Urinary bladder (tissue), 4 donors: ENCODE measurements around the gene SAP30BP. TPM values are rescaled to one million over a fixed set of nuclear protein-coding genes. Genes with fewer than 3 reads are reported as not detected.
"Not testable (repeated sequence)": the region's sequence is repeated elsewhere in the genome, so short reads cannot be mapped to it uniquely, and the experiment has no call there.

Experiments
- DNase-seq: peaks from one replicate; pipeline ENCODE4 v3.0.0-alpha.2; 2015; ENCODE audit errors: extremely low spot score
- H3K27ac ChIP-seq: one replicate; pipeline ENCODE4 v1.5.1; 2013; ENCODE audit warnings: low read depth, mild to moderate bottlenecking, moderate library complexity
- H3K36me3 ChIP-seq: one replicate; pipeline ENCODE4 v1.6.1; 2013; ENCODE audit warnings: mild to moderate bottlenecking, moderate library complexity; ENCODE audit not compliant: insufficient read depth
- H3K4me1 ChIP-seq: one replicate; pipeline ENCODE4 v1.6.1; 2013; ENCODE audit warnings: mild to moderate bottlenecking, moderate library complexity; ENCODE audit not compliant: insufficient read depth
- H3K4me3 ChIP-seq: one replicate; pipeline ENCODE4 v1.5.1; 2013; ENCODE audit warnings: low read depth, low read length
- WGBS: extraction: QIAGEN DNeasy Blood & Tissue Kit; methylation state at CpG from one replicate; pipeline ENCODE4 v1.1.7; 2013; 5-methylcytosine and 5-hydroxymethylcytosine counted together
- polyA plus RNA-seq: library from polyadenylated mRNA; stranded (reverse); fragments of 200-250 nt; gene quantifications from one replicate; pipeline ENCODE4 v1.2.3, GENCODE V29; 2013
- total RNA-seq: library from RNA; depleted of rRNA; stranded (reverse); fragments of >200 nt; gene quantifications from one replicate; pipeline ENCODE4 v1.2.3, GENCODE V29; 2014
- donor health status: healthy with polysubstance abuse.
- donor health status: healthy.

Gene SAP30BP
- total and polyA plus RNA-seq, 2 donors = 37.7 to 87.0 TPM

GRCh38 chr17:75637551-75637950 lies 29.6 kb upstream of the SAP30BP start:
- Histone ChIP-seq H3K27ac (no peak overlapping the region), H3K4me1 (peaks cover 4% of the 10 kb centered on the region), H3K4me3 (no peak overlapping the region), H3K36me3 (no peaks in the 10 kb centered on the region)
- WGBS = 93% methylated on average over 7 of the region's 7 CpGs
- DNase-seq = no peak

DNA sequence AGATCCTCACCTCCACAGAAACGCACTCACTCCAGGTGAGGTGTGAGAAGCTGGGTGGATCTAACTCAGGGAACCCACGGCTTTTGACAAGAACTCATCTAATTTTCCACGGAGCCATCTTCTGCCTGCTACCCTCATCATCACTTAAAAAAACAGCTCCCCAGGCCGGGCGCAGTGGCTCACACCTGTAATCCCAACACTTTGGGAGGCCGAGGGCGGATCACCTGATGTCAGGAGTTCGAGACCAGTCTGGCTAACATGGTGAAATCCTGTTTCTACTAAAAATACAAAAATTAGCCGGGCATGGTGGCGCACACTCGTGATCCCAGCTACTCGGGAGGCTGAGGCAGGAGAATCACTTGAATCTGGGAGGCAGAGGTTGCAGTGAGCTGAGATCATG lies 29.1 kb upstream of the SAP30BP start:
- H3K4me1 ChIP-seq, H3K36me3 ChIP-seq, DNase-seq, H3K27ac ChIP-seq, H3K4me3 ChIP-seq: not testable (repeated sequence)
- WGBS = 96% methylated on average over 12 of the region's 12 CpGs

GRCh38 chr17:75638893-75639292 lies 28.2 kb upstream of the SAP30BP start:
- peaks cover 4% of the 10 kb centered on the region for H3K4me1 ChIP-seq
- H3K4me3 ChIP-seq = no peak overlapping the region
- no peak for DNase-seq
- H3K27ac ChIP-seq = no peak overlapping the region
- H3K36me3 ChIP-seq = no peaks in the 10 kb centered on the region
- WGBS = 93% methylated on average over 13 of the region's 13 CpGs

GRCh38 chr17:75639327-75639726 lies 27.8 kb upstream of the SAP30BP start:
- no peak overlapping the region for H3K4me3 ChIP-seq
- H3K36me3 ChIP-seq = no peaks in the 10 kb centered on the region
- H3K4me1 ChIP-seq = peaks cover 1% of the 10 kb centered on the region
- 94% methylated on average over 3 of the region's 3 CpGs for WGBS
- no peak for DNase-seq
- H3K27ac ChIP-seq = no peak overlapping the region

- Histone ChIP-seq H3K4me3 (no peak overlapping the region), H3K36me3 (no peaks in the 10 kb centered on the region)
- WGBS = 86% methylated on average over 30 of the region's 30 CpGs
These were observed 27.2 kb upstream of the SAP30BP start for GRCh38 chr17:75639771-75640555.

GRCh38 chr17:75640556-75641119 lies 26.5 kb upstream of the SAP30BP start:
- 88% methylated on average over 13 of the region's 13 CpGs for WGBS
- no peaks in the 10 kb centered on the region for H3K36me3 ChIP-seq
- peak overlapping the region; percentile 23 for H3K27ac ChIP-seq
- peaks cover 1% of the 10 kb centered on the region for H3K4me1 ChIP-seq
- H3K4me3 ChIP-seq = no peak overlapping the region
- DNase-seq = no peak

More at GRCh38 chr17:75639771-75640555, 27.2 kb upstream of the SAP30BP start:
- Histone ChIP-seq H3K27ac (peak overlapping the region; percentile 23), H3K4me1 (peaks cover 1% of the 10 kb centered on the region)
- peak; percentile 60 for DNase-seq

DNA sequence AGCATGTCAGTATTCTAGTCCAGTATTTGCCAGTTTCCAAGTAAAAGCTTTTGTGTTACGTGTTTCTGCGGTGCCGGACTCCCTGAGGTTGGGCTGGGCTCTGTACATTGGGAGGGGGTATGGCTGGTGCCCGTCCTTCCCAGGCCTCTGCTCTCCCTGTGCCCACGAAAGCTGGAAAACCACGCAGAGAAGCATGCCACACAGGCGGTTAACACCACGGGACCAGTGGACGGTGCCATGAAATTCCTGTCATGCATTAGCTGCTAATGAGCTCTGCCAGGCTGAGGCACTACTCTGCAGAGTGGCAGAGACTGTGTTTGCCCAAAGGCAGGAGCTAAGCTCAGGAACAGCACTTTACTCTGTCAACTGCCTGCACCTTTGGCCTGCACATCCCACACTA lies 25.8 kb upstream of the SAP30BP start:
- H3K36me3 ChIP-seq = no peaks in the 10 kb centered on the region
- H3K27ac ChIP-seq = no peak overlapping the region
- WGBS = 90% methylated on average over 9 of the region's 9 CpGs
- peaks cover 1% of the 10 kb centered on the region for H3K4me1 ChIP-seq
- H3K4me3 ChIP-seq = no peak overlapping the region
- no peak for DNase-seq

- Histone ChIP-seq H3K4me3 (no peak overlapping the region), H3K4me1 (no peaks in the 10 kb centered on the region), H3K27ac (no peak overlapping the region), H3K36me3 (no peaks in the 10 kb centered on the region)
- DNase-seq = no peak
- 88% methylated on average over 7 of the region's 7 CpGs for WGBS
These were observed 24.9 kb upstream of the SAP30BP start for GRCh38 chr17:75642182-75642783.

DNA sequence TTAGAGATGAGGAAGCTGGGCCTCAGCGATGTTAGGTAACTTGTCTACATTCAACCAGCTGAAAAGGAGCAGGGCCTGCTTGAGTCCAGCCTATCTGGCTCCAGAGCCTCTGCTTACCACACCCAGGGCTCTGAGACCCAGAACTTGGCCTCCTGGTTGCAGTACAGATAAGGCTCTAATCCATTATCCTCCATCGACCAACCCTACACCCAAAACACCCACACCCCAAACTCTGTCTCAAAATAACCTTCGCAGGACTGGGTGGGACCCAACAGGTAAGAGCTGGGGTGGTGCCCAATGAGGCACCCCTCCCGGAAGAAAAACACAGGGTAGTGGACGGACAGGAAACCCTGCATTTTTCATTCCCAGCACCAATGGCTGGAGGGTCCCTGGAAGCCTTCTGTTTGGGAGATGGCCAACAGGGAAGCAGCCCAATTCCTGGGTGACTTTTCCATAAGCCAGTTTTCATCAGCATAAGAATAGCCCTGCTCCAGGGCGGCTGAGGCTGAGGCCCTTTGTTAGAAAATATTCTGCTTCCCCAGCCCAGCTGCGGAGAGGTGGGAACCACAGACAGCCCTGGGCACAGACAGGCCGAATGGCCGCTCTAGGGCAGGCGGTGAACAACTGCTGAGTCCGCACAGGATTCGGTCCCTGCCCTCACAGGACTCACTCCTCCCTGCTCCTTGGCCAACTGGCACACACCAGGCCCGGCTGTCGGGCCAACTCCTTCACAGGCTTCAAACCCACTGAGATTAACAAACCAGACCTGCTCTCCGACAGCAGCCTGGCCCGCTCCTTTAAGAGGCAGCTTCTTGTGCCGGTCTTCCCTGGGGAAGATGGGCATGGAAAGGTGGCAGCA lies 24.1 kb upstream of the SAP30BP start:
- no peak for DNase-seq
- no peaks in the 10 kb centered on the region for H3K4me1 ChIP-seq
- no peak overlapping the region for H3K4me3 ChIP-seq
- peak overlapping the region; percentile 51 for H3K27ac ChIP-seq
- H3K36me3 ChIP-seq = no peaks in the 10 kb centered on the region
- 81% methylated on average over 17 of the region's 17 CpGs for WGBS

- 93% methylated on average over 7 of the region's 7 CpGs for WGBS
These were observed 23.5 kb upstream of the SAP30BP start for GRCh38 chr17:75643643-75644017.

DNA sequence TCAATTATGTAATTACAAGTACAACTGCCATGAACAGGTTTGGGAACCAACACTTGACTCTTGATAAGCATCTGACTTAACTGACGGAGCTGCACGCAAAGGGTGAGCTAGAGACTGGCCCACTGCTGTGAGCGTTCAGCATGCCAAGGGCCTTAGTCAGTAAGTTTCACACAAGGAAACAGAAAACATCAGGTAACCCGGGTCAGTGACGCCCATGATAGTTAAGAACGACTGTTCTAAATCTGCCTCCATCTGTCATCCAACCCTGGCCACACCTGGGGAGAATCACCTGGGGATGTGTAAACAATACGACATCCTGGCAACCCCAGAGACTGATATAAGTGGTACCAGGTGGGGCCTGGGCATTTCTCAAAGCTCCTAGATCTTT lies 21.6 kb upstream of the SAP30BP start:
- peak; percentile 85 for DNase-seq
- no peaks in the 10 kb centered on the region for H3K36me3 ChIP-seq
- WGBS = 75% methylated on average over 7 of the region's 7 CpGs
- H3K27ac ChIP-seq = peak overlapping the region; percentile 93
- H3K4me1 ChIP-seq = no peaks in the 10 kb centered on the region
- H3K4me3 ChIP-seq = no peak overlapping the region

More at GRCh38 chr17:75643643-75644017, 23.5 kb upstream of the SAP30BP start:
- no peak for DNase-seq
- H3K4me3 ChIP-seq = no peak overlapping the region
- H3K36me3 ChIP-seq = no peaks in the 10 kb centered on the region
- peak overlapping the region; percentile 11 for H3K27ac ChIP-seq
- H3K4me1 ChIP-seq = no peaks in the 10 kb centered on the region

DNA sequence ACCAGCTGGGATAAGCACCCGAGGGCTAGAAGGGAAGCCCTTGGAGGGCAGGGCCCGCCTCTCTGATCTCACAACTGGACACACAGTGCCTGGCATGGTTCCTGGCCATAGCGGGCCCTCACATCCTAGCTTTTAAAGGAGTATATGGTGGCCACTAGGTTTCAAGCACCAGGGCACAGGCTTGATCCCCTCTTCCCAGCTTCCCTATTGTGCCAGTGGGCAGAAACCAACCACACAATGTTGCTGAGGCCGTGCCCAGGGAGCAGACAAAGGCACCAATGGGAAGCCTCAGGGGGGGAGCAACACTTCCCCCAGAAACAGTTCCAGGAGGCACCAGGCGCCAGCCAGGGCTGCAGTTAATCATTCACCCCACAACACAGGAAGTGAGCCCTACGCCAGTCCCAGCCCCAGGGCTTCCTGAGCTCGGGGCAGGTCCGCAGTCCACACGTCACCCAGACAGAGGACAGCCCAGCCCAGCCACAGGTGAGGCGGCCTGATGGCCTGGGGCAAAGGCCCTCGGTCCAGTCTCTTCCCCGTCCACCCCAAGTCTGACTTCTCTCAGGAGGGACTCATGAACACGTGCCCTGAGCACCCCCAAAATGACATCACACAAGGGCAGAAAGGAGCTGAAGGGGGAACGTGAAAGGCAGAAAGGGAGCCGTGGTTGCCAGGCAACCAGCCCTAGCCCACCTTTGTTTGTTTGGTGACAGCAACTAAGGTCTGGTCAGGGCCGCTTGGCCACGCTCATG lies 21.1 kb upstream of the SAP30BP start:
- peak; percentile 67 for DNase-seq
- Histone ChIP-seq H3K4me1 (no peaks in the 10 kb centered on the region), H3K36me3 (peaks cover 2% of the 10 kb centered on the region), H3K27ac (peak overlapping the region; percentile 93), H3K4me3 (no peak overlapping the region)
- WGBS = 74% methylated on average over 17 of the region's 17 CpGs

DNA sequence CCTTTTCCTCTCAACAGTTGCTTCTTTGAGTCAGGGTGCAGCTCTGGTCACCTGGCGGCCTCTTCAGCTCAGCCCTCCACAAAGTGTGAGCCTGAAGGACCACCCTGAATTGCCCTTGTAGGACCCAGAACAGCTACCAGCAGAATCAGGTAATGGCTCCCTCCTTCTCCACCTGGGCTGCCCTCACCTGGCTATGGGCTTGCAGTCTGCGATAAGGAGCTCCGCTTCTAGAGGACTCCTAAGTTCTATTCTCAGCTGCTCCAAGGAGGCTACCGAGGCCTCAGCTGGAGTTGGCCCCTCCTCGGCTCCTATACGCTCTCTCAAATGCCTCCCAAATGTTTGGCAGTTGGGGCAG lies 20.5 kb upstream of the SAP30BP start:
- Histone ChIP-seq H3K36me3 (peaks cover 2% of the 10 kb centered on the region), H3K27ac (peak overlapping the region; percentile 81), H3K4me3 (no peak overlapping the region), H3K4me1 (no peaks in the 10 kb centered on the region)
- 92% methylated on average over 6 of the region's 6 CpGs for WGBS
- DNase-seq = no peak
